Measurements from ENCODE around the gene OR10G8. TPM values are rescaled to one million over a fixed set of nuclear protein-coding genes. Genes with fewer than 3 reads are reported as not detected.

OR10G8 gene
- total RNA-seq, 1 experiment from 2014 or later = not detected

DNA sequence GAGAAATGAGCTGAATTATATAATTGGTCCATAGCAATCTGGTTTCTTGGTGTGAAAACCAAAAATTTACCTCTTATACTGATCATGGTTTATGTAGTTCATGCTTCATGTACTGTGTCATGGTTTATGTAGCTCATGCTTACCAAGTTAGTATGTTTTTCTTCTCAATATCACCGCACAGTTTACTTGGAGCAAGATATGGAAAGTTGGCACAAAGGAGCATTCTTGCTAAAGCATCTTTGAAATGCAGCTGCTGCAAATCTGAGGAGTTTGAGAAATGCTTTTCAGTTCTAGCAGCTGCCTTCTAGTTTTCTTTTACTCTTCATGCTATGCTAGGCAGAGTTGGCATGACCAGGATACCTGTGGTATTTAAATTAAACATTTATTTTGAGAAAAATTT is 10.1 kb downstream of the OR10G8 start:
- peaks cover under 1 to 5% of the 10 kb centered on the region in 2 experiments for H3K4me1 Mint-ChIP-seq
- H3K9me3 ChIP-seq (ENCODE audit: control insufficient read depth, low read depth, low read length) = no peaks in the 10 kb centered on the region
- H2BK5ac ChIP-seq (ENCODE audit: insufficient read length, low read length) = no peak overlapping the region
- no peak overlapping the region for H2BK20ac ChIP-seq (ENCODE audit: low read depth, low read length, poor library complexity, severe bottlenecking)
- no peaks in the 10 kb centered on the region for H3K79me2 ChIP-seq (ENCODE audit: insufficient read depth, low read length)
- no peaks in the 10 kb centered on the region for H3K23me2 ChIP-seq (ENCODE audit: insufficient read length, low read depth, low read length, poor library complexity, severe bottlenecking)
- no peak overlapping the region for H3K14ac ChIP-seq (ENCODE audit: insufficient read depth, low read length)
- H3K27me3 Mint-ChIP-seq (ENCODE audit: low read depth) = peaks cover 1% of the 10 kb centered on the region; the same call in 1 of the 2 replicates
- no peak overlapping the region for H3K9ac ChIP-seq (ENCODE audit: extremely low read depth, insufficient read length, low read length)
- DNase-seq = no peak
- H4K8ac ChIP-seq (replicated peaks; ENCODE audit: insufficient read length, low read depth, low read length) = no peak overlapping the region
- no peak overlapping the region for H3K27ac Mint-ChIP-seq
- no peak overlapping the region for H3K4me3 Mint-ChIP-seq
- H2BK120ac ChIP-seq (ENCODE audit: low read depth, low read length, poor library complexity, severe bottlenecking) = no peak overlapping the region
- H2AFZ ChIP-seq (ENCODE audit: low read length) = no peak overlapping the region
- no peak overlapping the region for H3K23ac ChIP-seq (ENCODE audit: insufficient read length, low read depth, low read length)
- H4K20me1 ChIP-seq (ENCODE audit: control insufficient read depth, insufficient read depth, insufficient read length) = no peaks in the 10 kb centered on the region
- no peaks in the 10 kb centered on the region for H3K4me1 ChIP-seq (ENCODE audit: insufficient read depth, low read length)
- no peak overlapping the region for H3K27ac ChIP-seq (ENCODE audit: insufficient read length, low read depth, low read length)
- H4K91ac ChIP-seq (ENCODE audit: insufficient read length, low read depth, low read length) = no peak overlapping the region
- H2BK12ac ChIP-seq (ENCODE audit: insufficient read length, low read depth, low read length) = no peak overlapping the region
- H3K4ac ChIP-seq (ENCODE audit: low read depth, low read length) = no peak overlapping the region
- no peaks in the 10 kb centered on the region for H3K27me3 ChIP-seq (ENCODE audit: insufficient read depth, low read length)
- H3K79me1 ChIP-seq (ENCODE audit: insufficient read depth, low read depth, low read length, poor library complexity, severe bottlenecking) = no peaks in the 10 kb centered on the region
- no peaks in the 10 kb centered on the region for H3K36me3 Mint-ChIP-seq (ENCODE audit: insufficient read depth in 1 of 3, low read depth in 3 of 3)
- H4K5ac ChIP-seq (ENCODE audit: insufficient read length, low read depth, low read length) = no peak overlapping the region
- no peak overlapping the region for H3T11ph ChIP-seq (ENCODE audit: low read length)
- H3K9me3 Mint-ChIP-seq = no peaks in the 10 kb centered on the region
- no peak overlapping the region for H2BK15ac ChIP-seq (ENCODE audit: low read depth, low read length)
- H3K18ac ChIP-seq (ENCODE audit: insufficient read length, low read depth, low read length) = no peak overlapping the region
- TF ChIP-seq, protein P1, sequence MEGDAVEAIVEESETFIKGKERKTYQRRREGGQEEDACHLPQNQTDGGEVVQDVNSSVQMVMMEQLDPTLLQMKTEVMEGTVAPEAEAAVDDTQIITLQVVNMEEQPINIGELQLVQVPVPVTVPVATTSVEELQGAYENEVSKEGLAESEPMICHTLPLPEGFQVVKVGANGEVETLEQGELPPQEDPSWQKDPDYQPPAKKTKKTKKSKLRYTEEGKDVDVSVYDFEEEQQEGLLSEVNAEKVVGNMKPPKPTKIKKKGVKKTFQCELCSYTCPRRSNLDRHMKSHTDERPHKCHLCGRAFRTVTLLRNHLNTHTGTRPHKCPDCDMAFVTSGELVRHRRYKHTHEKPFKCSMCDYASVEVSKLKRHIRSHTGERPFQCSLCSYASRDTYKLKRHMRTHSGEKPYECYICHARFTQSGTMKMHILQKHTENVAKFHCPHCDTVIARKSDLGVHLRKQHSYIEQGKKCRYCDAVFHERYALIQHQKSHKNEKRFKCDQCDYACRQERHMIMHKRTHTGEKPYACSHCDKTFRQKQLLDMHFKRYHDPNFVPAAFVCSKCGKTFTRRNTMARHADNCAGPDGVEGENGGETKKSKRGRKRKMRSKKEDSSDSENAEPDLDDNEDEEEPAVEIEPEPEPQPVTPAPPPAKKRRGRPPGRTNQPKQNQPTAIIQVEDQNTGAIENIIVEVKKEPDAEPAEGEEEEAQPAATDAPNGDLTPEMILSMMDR (conservative IDR thresholded peaks at IDR 0.05) = no peak
- H3K56ac ChIP-seq (ENCODE audit: insufficient read length, low read depth, low read length) = no peak overlapping the region
- no peak overlapping the region for H3K4me2 ChIP-seq (ENCODE audit: insufficient read depth, insufficient read length, low read length)
- no peak overlapping the region for H2AK5ac ChIP-seq (ENCODE audit: insufficient read length, low read length)
- no CpG with 5 or more reads among the region's 1 CpG for WGBS (ENCODE audit: extremely low coverage, insufficient read length, low lambda C conversion rate)
